Stimulated activated CD4-positive, alpha-beta T cell treated with anti-CD3 and anti-CD28 coated beads, Interleukin-1b, Interleukin-23, amount 100 ng/mL, for 4 hours (primary cell): ENCODE results near the gene MCEMP1.
"Not testable (repeated sequence)": the region's sequence is repeated elsewhere in the genome, so short reads cannot be mapped to it uniquely, and the experiment has no call there.

Experiments used
- DNase-seq, 2 donors: peaks; one replicate each; pipeline ENCODE4 v3.0.0-alpha.2; 2020; ENCODE audit warnings: low read depth in 2 of 2

The MCEMP1 gene

GRCh38 chr19:7643629-7644549, 33.0 kb upstream of the MCEMP1 start:
- not testable (repeated sequence) for DNase-seq

- DNase-seq = no peak
These were observed 32.4 kb upstream of the MCEMP1 start for GRCh38 chr19:7644550-7644877.

GRCh38 chr19:7645163-7645562, 31.7 kb upstream of the MCEMP1 start:
- DNase-seq = no peak

GRCh38 chr19:7645656-7646425, 31.0 kb upstream of the MCEMP1 start:
- DNase-seq = no peak

- no peak for DNase-seq
These were observed 30.5 kb upstream of the MCEMP1 start for GRCh38 chr19:7646426-7646700.

GRCh38 chr19:7647156-7647555, 29.7 kb upstream of the MCEMP1 start:
- DNase-seq = no peak

- DNase-seq = no peak
These were observed 28.4 kb upstream of the MCEMP1 start for GRCh38 chr19:7648265-7649014.

- no peak for DNase-seq
These were observed 26.7 kb upstream of the MCEMP1 start for GRCh38 chr19:7650148-7650547.

GRCh38 chr19:7652061-7652641, 24.7 kb upstream of the MCEMP1 start:
- DNase-seq = peak; percentile 83 to 86

GRCh38 chr19:7654401-7654800, 22.5 kb upstream of the MCEMP1 start:
- DNase-seq = no peak

GRCh38 chr19:7655581-7655980, 21.3 kb upstream of the MCEMP1 start:
- no peak for DNase-seq

GRCh38 chr19:7657131-7657751, 19.6 kb upstream of the MCEMP1 start:
- no peak for DNase-seq

GRCh38 chr19:7658219-7658686, 18.6 kb upstream of the MCEMP1 start:
- DNase-seq = no peak

- DNase-seq = no peak
These were observed 14.9 kb upstream of the MCEMP1 start for GRCh38 chr19:7661744-7662538.

- no peak for DNase-seq
These were observed 14.2 kb upstream of the MCEMP1 start for GRCh38 chr19:7662657-7663056.

GRCh38 chr19:7663706-7664105, 13.2 kb upstream of the MCEMP1 start:
- no peak for DNase-seq

- no peak for DNase-seq
These were observed 11.8 kb upstream of the MCEMP1 start for GRCh38 chr19:7665076-7665475.

GRCh38 chr19:7668842-7669241, 8.0 kb upstream of the MCEMP1 start, which contains the start of gene RETN:
TSS of gene RETN (plus strand) at chr19:7669049. CDS start at chr19:7669327, 278 bp downstream.
- no peak for DNase-seq

- DNase-seq = no peak
These were observed 7.2 kb upstream of the MCEMP1 start for GRCh38 chr19:7669641-7670040.

- no peak for DNase-seq
These were observed 6.6 kb upstream of the MCEMP1 start for GRCh38 chr19:7670150-7670783.
